IPS DF 4.7 (cell line): ENCODE measurements around the gene RAB28.
"Not testable (repeated sequence)": the region's sequence is repeated elsewhere in the genome, so short reads cannot be mapped to it uniquely, and the experiment has no call there.

Experiments used
- DNase-seq: peaks from one replicate; pipeline ENCODE4 v3.0.0-alpha.2; 2013; ENCODE audit warnings: low spot score; ENCODE audit errors: extremely low read depth

The RAB28 gene

DNA sequence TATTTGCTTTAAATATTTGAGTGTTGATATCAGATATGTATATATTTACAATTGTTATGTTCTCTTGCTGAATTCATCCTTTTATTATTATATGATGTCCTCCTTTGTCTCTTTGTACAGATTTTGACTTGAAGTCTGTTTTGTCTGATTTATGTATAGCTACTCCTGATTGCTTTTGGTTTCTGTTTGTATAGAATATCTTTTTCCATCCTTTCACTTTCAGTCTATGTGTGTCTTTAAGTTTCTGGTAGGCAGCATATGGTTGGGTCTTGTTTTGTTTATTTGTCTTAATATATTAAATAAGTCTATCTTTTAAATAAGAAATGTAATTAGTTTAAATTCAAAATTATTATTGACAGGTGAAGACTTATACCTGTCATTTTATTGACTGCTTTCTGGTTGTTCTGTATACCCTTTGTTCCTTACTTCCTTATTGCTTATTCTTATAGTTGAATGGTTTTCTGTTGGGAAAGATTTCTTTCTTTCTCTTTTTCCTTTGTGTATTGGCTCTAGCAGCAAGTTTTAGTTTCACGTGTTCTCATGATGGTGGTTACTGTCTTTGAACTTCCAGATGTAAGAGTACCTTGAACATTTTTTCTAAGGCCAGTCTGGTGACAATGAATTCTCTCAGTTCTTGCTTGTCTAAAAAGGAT is 31.1 kb downstream of the RAB28 start:
- no peak for DNase-seq

DNA sequence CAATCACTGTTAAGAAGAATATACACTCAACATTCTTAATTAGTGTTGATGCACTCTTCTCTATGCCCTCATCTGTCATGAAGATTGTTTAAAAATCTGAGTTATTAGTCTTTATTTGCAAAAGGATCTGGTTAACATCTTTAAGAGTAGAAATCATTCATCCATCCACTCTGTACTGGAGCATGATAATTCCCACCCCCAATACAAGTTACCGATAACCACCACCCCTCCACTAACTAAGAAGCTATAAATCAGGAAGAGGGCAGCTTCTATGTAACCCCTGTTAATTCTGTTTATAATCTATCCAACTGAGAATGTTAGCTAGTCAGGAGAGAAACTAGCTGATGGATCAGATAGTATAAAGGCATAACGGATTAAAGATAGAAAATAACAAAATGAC is 34.5 kb downstream of the RAB28 start:
- DNase-seq, result no peak

DNA sequence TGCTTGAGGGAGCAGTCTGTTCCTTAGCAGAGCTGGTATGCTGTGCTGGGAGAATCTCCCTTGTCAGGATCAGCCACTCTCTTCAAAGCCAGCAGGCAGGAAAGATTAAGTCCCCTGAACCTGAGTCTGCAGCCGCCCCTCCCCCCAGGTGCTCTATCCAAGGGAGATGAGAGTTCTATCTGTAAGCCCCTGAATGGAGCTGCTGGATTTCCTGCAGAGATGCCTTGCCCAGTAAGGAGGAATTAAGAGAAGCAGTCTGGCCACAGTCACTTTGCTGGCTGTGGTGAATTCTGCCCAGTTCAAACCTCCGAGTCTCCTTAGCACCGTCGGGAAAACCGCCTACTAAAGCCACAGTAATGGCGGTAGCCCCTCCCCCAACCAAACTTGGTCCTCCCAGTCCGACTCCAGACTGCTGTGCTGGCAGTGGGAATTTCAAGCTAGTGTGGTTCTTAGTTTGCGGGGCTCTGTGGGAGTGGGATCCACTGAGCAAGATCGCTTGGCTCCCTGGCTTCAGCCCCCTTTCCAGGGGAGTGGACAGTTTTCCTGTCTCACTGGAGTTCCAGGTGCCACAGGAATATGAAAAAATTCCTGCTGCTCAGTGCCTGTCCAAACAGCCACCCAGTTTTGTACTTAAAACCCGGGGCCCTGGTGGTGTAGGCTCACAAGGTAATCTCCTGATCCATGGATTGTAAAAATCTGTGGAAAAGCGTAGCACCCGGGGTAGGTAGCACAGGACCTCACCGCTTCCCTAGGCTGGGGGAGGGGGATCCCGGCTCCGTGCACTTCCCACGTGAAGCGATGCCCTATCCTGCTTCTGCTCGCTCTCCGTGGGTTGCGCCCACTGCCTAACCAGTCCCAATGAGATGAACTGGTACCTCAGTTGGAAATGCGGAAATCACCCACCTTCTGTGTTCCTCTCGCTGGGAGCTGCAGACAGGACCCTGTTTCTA is 38.0 kb downstream of the RAB28 start:
- no peak for DNase-seq

DNA sequence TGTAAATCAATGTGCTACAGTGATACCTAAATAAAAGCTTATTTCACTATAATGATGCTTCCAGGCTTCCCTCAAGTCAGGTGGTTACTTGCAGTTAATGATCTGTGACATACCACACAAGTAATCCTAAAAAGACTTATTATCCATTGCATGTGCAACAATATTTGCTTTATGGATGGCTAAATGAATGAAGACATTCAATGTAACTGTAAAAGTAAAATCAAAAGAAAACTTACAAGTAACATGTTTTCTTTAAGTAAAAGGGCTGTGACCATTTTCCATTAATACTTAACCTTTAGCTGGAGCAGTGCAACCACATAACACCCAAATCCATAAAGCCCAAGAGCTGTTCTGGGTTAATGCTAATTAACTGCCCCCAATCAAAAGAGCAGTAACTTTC is 42.6 kb downstream of the RAB28 start:
- DNase-seq, result no peak

DNA sequence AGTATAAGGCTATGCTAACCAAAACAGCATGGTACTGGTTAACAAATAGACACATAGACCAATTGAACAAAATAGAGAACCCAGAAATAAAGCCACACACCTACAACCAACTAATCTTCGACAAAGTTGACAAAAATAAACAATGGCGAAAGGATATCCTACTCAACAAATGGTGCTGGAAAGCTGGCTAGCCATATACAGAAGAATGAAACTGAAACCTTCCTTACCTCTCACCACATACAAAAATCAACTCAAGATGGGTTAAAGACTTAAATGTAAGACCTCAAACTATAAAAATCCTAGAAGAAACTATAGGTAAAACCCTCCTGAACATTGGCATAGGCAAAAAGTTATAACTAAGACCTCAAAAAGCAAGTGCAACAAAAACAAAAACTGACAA is 47.2 kb downstream of the RAB28 start:
- no peak for DNase-seq

DNA sequence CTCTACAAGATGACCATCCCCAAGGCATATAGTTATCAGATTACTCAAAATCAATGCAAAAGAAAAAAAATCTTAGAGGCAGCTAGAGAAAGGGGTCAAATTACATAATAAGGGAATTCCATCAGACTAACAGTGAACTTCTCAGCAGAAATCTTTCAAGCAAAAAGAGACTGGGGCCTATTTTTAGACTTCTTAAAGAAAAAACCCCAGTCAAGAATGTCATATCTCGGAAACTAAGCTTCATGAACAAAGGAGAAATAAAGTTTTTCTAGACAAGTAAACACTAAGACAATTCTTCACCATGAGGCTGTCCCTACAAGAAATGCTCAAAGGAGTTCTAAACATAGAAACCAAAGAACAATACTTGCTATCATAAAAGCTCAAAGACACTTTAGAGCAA is 51.7 kb downstream of the RAB28 start:
- no peak for DNase-seq

DNA sequence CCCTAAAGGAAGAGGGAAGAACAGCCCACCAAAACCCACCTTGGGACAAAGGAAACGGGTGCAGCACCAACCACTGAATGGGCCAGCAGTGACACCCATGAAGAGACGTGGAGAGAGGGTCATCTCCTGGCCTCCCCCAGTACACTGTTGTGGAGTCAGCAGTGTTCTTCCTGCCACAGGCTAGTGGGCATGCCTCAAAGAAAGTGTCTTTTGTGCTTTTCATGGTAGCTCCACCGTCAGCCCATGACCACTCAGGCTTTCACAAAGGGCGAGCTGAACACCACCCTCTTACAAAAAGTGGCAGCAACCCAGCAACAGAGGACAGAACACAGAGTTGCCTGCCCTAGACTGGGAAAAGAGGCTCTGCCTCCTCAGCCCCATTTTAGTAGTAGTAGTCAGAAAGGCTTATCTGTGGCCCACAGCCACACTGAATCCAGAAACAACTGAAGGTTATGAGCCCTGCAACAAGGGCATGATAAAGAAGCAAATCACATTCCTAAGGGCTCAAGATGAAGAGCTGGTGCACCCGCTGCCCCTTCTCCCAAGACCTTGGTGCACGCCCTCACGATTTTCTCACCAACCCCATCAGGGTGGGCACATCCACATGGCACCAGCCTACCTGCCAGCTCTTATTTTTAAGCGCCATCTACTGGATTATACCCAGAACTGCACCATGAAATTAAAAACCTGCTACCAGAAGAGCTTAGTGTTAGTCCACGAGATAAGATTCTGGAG is 53.1 kb downstream of the RAB28 start:
- no peak for DNase-seq

DNA sequence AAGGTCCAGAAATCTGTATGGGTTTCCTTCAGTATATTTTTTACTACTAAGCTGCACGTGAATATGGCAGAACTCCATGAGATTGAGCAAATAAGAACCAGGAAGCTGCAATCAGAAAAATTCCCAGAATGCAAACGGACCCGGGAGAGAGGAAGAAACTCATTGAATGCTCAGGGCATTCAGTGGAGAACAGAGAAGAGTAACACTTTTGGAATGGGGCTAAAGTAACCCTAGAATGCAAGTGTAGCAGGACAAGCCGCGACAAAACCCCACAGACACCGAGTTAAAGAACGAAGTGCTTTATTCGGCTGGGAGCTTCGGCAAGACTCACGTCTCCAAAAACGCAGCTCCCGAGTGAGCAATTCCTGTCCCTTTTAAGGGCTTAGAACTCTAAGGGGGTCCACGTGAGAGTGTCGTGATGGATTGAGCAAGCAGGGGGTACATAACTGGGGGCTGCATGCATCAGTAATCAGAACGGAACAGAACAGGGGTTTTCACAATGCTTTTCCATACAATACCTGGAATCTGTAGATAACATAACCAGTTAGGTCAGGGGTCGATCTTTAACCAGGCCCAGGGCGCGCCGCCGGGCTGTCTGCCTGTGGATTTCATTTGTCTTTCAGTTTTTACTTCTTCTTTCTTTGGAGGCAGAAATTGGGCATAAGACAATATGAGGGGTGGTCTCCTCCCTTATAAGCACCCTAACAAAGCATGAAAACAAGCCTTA is 56.4 kb downstream of the RAB28 start:
- no peak for DNase-seq

DNA sequence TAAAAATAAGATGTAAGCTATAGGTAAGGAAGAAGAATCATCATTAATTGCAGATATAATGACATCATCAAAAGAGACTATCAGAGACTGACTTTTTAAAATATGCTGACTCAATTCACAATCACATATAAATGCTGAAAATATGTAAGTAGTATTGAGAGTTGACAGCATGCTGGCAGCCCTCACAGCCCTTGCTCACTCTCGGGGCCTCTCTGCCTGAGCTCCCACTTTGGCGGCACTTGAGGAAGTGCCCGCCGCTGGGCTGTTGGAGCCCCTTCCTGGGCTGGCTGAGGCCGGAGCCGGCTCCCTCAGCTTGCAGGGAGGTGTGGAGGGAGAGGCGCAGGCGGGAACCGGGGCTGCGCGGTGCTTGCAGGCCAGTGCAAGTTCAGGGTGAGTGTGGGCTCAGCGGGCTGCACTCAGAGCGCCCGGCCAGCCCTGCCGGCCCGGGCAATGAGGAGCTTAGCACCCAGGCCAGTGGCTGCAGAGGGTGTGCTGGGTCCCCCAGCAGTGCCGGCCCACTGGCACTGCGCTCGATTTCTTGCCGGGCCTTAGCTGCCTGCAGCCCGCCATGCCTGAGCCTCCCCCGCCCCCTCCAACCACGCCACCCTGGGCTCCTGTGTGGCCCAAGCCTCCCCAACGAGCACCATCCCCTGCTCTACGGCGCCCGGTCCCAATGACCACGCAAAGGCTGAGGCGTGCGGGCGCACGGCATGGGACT is 68.9 kb downstream of the RAB28 start:
- no peak for DNase-seq

DNA sequence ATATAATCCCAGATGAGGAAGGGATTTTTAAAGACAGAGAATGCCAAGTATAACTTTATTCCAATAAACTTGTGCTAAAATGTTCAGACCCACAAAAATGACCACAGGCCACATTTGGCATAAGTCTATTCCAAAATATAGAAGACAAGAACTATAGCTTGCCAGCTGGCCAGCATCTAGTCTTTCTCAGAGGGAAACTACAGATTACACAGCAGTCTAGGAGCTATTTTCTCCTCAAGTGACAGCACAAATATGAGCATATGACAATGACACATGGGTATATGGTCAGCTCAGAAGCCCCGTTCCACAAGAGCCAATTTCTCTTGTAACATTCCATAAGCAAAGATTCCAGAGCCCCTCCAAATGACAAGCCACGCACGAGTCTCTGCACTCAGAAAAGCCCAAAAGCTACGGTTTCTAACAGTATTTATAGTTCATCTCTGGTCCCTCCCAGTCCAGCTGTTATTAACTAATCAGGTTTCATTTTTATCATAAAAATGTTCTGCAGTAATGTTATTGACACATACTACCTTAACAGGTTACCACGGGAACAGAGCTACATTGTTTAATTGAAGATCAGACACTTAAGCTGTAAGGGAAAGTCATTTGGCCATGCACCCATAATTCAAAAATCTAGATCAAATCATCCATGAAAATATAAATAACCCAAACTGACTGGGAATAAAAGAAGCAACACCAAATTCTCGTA is 70.3 kb downstream of the RAB28 start:
- DNase-seq, result no peak

DNA sequence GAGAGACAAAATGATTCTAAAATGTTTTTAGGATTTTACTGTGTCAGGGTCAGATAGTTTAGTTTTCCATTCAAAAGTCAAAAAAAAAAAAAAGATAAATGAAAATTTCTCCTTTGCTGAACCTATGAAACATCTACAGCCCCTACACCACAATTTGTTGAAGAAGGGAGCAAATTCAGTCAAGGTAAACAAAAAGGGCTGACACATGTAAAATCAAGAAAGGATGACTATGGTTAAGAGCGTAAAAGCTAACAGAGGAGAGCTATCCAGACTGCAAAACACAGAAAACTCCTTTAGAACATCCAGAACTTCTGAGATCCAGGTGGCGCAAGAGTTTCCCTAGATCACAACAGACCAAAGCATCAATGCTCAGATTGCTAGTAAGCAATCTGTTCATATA is 72.2 kb downstream of the RAB28 start:
- no peak for DNase-seq

DNA sequence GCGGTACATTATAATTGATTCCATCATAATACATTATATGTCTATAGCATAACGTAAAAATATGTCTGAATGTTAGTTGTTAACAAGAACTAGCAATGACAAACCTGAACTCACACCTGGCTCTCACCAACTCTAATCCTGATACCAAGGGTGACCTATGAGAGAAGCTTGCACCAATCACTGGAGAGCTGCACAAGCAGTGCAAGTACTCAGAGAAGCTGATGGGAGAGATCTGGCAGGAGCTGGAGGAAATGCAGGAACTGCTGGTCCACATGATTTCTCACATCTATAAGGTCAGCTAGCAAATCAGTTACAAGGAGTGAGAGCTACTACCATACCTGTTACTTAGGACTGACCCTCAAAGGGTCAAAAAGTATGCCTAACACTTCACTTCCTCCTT is 74.8 kb downstream of the RAB28 start:
- no peak for DNase-seq

DNA sequence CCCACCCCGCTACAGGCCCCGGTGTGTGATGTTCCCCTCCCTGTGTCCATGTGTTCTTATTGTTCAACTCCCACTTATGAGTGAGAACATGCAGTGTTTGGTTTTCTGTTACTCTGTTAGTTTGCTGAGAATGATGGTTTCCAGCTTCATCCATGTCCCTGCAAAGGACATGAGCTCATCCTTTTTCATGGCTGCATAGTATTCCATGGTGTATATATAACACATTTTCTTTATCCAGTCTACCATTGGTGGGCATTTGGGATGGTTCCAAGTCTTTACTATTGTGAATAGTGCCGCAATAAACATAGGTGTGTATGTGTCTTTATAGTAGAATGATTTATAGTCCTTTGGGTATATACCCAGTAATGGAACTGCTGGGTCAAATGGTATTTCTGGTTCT is 78.0 kb downstream of the RAB28 start:
- not testable (repeated sequence) for DNase-seq

DNA sequence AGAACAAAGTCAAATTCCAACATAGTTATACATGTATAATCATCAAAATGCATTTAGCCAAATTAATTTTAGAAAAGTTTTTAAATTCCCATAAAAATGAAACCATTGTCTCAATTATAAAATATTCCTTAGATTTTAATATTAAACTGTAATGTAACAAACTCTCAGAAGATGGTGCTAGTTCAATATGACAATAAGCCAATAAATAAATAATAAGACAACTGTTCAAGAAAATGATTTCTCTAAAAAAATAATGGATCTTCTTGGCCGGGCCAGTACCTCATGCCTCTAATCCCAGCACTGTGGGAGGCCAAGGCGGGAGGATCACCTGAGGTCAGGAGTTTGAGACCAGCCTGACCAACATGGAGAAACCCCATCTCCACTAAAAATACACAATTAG is 80.3 kb downstream of the RAB28 start:
- no peak for DNase-seq

DNA sequence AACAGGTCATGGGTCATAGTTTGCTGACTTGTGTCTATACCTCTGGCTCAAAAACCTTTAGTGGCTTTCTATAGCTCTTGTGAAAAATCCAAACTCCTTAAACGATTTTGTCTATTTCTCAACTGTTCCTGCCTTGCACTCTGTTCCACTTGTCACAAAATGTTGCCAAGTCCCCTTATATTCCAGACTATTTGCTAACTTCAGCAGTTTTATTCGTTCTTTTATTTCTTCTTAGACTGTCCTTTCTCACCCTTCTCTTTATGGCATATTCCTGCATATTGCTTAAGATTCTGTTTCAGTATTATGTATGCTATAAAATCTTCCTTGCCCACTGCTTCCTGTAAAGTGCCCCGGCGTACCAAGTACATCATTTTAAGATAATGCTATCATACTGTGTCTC is 80.8 kb downstream of the RAB28 start:
- no peak for DNase-seq

DNA sequence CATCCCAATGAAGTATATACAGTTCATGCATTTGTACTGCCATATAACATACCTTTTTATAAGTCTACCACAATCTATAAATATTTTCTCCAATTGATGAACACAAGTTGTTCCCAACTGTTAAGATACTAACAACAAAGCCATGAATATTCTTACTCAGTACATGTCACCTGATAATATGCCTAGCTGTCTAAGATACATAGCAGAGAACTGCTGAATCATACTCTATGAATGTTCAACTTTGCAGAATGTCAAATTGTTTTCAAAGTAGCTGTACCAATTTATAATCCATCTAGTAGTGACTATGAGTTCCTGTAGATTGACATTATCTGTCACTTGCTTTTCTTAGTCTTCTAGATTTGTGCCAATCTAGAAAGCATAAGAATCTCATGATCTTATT is 84.9 kb downstream of the RAB28 start:
- DNase-seq, result no peak

DNA sequence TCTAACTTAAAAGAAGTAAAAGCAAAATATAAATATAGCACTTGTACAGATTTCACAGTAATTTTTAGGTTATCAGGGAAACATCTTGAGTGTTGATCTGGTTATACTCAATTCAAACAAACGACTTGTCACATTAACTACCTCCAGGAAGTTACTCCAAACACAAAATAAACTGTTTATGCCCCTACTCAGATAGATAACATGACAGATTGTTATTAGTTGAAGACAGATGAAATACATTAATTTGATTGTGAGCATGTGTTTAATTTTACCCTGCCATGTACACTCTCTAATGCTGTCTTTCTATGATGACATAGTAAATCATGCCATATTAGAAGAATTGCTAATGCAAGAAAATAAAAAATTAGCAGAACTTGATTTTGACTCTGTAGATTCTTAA is 88.0 kb downstream of the RAB28 start:
- no peak for DNase-seq

DNA sequence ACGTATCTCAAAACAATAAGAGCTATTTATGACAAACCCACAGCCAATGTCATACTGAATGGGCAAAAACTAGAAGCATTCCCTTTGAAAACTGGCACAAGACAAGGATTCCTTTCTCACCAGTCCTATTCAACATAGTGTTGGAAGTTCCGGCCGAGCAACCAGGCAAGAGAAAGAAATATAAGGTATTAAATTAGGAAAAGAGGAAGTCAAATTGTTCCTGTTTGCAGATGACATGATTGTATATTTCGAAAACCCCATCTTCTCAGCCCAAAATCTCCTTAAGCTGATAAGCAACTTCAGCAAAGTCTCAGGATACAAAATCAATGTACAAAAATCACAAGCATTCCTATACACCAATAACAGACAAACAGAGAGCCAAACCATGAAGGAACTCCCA is 94.2 kb downstream of the RAB28 start:
- not testable (repeated sequence) for DNase-seq

DNA sequence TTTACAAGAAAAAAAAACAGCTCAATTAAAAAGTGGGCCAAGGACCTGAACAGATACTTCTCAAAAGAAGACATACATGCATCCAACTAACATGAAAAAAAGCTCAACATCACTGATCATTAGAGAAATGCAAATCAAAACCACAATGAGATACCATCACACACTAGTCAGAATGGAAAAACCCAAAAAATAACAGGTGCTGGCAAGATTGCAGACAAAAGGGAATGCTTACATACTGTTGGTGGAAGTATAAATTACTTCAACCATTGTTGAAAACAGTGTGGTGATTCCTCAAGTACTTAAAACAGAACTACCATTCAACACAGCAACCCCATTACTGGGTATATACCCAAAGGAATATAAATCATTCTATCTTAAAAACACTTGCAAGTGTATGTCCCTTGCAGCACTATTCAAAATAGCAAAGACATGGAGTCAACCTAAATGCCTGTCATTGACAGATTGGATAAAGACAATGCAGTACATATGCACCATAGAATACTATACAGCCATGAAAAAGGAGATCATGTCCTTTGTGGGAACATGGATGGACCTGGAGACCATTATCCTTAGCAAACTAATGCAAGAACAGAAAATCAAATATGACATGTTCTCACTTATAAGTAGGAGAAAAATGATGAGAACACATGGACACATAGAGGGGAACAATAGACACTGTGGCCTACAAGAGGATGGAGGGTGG is 97.6 kb downstream of the RAB28 start:
- no peak for DNase-seq

DNA sequence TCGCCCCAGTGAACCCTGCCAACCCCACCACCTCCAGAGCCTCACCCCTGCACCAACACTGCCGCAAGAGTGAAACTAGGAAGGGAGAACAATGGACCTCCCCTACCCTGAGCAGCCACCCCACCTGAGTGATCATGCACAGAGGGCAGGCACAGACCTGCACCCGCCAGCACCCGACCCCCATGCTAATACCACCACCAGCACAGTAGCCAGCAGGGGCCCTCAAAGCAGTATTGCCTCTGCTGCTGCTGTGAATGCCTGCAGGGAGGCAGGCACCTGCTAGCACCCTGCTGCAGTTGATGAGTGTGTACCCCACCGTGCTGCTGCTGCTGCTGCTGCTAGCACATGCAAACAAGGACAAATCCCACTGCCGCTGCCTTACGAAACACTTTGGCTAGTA is 100.1 kb downstream of the RAB28 start:
- no peak for DNase-seq
